Neutrophil (primary cell): ENCODE results near the gene HES4.

ENCODE experiments used
- H3K27ac ChIP-seq: fragments of 200-600 bp; sonication (generic); 2 replicates; pipeline ENCODE4 v1.5.1; 2016; ENCODE audit warnings: mild to moderate bottlenecking, moderate library complexity
- H3K27me3 ChIP-seq: fragments of 200-600 bp; sonication (generic); 2 replicates; pipeline ENCODE4 v1.6.0; 2016; ENCODE audit warnings: mild to moderate bottlenecking
- H3K36me3 ChIP-seq: fragments of 200-600 bp; sonication (generic); 2 replicates; pipeline ENCODE4 v1.5.1; 2017
- H3K4me1 ChIP-seq, 2 experiments: fragments of 200-600 bp in 1 of 2; sonication (generic) in 1 of 2; 1 replicate in 1 of 2; 2 replicates in 1 of 2; pipeline versions ENCODE4 v1.5.1 to v1.6.1; 2013 to 2016; ENCODE audit warnings: low read depth in 1 of 2, low read length in 1 of 2, mild to moderate bottlenecking in 1 of 2, moderate library complexity in 1 of 2; ENCODE audit not compliant: control insufficient read depth in 1 of 2, insufficient read depth in 1 of 2
- H3K4me3 ChIP-seq, 2 experiments: fragments of 200-600 bp in 1 of 2; sonication (generic) in 1 of 2; 1 replicate in 1 of 2; 2 replicates in 1 of 2; pipeline ENCODE4 v1.5.1; 2013 to 2016; ENCODE audit warnings: low read depth in 1 of 2, low read length in 1 of 2, mild to moderate bottlenecking in 1 of 2, moderate library complexity in 1 of 2
- H3K9me3 ChIP-seq: fragments of 200-600 bp; sonication (generic); 2 replicates; pipeline ENCODE4 v1.5.1; 2016
- TF ChIP-seq, protein P1 (sequence below): fragments of 200-600 bp; sonication (generic); IDR thresholded peaks from 2 replicates; pipeline ENCODE4 v1.5.1; 2016; ENCODE audit warnings: antibody characterized with exemption

The HES4 gene

GRCh38 chr1:965526-966134, 34.3 kb downstream of the HES4 start:
- Histone ChIP-seq H3K27me3 (peaks cover 83% of the 10 kb centered on the region), H3K4me1 (peaks cover 18 to 20% of the 10 kb centered on the region in 2 experiments), H3K9me3 (no peaks in the 10 kb centered on the region), H3K4me3 (peak overlapping the region in 1 of 2 experiments; percentile 67), H3K36me3 (no peaks in the 10 kb centered on the region), H3K27ac (no peak overlapping the region)
- TF ChIP-seq, protein P1, sequence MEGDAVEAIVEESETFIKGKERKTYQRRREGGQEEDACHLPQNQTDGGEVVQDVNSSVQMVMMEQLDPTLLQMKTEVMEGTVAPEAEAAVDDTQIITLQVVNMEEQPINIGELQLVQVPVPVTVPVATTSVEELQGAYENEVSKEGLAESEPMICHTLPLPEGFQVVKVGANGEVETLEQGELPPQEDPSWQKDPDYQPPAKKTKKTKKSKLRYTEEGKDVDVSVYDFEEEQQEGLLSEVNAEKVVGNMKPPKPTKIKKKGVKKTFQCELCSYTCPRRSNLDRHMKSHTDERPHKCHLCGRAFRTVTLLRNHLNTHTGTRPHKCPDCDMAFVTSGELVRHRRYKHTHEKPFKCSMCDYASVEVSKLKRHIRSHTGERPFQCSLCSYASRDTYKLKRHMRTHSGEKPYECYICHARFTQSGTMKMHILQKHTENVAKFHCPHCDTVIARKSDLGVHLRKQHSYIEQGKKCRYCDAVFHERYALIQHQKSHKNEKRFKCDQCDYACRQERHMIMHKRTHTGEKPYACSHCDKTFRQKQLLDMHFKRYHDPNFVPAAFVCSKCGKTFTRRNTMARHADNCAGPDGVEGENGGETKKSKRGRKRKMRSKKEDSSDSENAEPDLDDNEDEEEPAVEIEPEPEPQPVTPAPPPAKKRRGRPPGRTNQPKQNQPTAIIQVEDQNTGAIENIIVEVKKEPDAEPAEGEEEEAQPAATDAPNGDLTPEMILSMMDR = no peak

DNA sequence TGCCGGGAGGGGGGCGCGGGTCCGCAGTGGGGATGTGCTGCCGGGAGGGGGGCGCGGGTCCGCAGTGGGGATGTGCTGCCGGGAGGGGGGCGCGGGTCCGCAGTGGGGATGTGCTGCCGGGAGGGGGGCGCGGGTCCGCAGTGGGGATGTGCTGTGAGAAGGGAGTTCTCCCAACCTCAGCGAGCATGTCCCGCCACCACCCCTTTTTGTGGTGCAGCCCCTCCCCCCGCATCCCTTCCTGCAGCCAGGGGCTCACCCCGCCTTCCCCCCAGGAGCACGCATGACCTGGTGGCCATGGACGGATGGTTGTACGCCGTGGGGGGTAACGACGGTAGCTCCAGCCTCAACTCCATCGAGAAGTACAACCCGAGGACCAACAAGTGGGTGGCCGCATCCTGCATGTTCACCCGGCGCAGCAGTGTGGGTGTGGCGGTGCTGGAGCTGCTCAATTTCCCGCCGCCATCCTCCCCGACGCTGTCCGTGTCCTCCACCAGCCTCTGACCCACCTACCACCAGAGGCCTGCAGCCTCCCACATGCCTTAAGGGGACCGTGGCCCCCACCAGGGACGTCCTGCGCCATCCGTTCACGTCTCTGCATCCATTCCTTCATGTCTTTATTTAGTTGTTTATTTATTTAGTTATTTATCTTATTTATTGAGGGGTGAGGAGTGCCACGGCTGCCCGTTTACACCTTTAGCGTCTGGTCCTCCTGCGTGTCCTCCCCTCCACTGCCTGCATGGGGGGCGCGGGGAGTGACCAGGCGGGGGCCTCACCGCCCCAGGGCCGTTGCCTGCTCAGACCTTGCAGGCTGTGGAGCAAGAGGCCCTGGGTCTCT, 35.0 kb downstream of the HES4 start:
- TF ChIP-seq, protein P1 = no peak
- Histone ChIP-seq H3K27ac (no peak overlapping the region), H3K36me3 (no peaks in the 10 kb centered on the region), H3K4me3 (no peak overlapping the region), H3K9me3 (no peaks in the 10 kb centered on the region), H3K4me1 (peaks cover 22% of the 10 kb centered on the region in 2 experiments), H3K27me3 (peaks cover 82% of the 10 kb centered on the region)

DNA sequence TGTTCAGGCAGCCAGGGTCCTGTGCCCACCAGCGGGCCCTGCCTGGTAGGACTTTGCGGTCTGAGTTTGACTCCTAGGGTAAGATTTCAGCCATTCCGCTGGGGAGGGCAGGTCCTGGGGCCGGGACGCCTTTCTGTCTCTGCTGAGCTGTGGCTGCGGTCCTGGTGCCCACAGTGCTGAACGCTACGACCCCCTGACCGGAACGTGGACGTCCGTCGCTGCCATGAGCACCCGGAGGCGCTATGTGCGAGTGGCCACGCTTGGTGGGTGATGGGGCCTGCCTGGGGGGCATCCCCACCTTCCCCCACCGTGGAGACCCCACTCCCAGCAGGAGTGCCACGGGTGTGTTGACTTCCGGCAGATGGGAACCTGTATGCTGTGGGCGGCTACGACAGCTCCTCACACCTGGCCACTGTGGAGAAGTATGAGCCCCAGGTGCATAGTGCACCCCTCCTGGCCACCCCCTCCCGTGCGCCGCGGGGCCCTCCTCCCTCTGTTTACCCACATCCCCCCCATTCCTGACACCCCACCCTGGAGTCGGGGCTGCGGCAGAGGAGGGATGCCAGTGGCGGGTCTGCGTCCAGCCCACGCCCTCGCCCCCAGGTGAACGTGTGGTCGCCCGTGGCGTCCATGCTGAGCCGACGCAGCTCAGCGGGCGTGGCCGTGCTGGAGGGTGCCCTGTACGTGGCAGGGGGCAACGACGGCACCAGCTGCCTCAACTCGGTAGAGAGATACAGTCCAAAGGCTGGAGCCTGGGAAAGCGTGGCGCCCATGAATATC, 36.0 kb downstream of the HES4 start:
- H3K4me1 ChIP-seq = peaks cover 27 to 31% of the 10 kb centered on the region in 2 experiments
- H3K9me3 ChIP-seq = no peaks in the 10 kb centered on the region
- no peaks in the 10 kb centered on the region for H3K36me3 ChIP-seq
- TF ChIP-seq, protein P1 = no peak
- H3K27me3 ChIP-seq = peaks cover 79% of the 10 kb centered on the region
- no peak overlapping the region for H3K4me3 ChIP-seq
- H3K27ac ChIP-seq = no peak overlapping the region

DNA sequence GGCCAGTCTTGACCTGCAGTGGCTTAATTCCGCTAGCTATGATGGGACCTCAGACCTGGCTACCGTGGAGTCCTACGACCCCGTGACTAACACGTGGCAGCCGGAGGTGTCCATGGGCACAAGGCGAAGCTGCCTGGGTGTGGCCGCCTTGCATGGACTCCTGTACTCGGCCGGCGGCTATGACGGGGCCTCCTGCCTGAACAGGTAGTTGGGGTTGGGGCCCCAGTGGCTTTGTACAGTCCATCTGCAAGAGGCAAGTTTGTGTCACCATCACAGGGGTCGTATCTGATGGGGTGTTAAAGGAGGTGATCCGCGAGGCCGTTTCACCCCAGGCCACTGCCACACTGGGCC, 36.6 kb downstream of the HES4 start:
- H3K36me3 ChIP-seq = no peaks in the 10 kb centered on the region
- no peak overlapping the region for H3K27ac ChIP-seq
- H3K4me3 ChIP-seq = no peak overlapping the region
- H3K9me3 ChIP-seq = no peaks in the 10 kb centered on the region
- TF ChIP-seq, protein P1 = no peak
- peaks cover 73% of the 10 kb centered on the region for H3K27me3 ChIP-seq
- H3K4me1 ChIP-seq = peaks cover 34 to 37% of the 10 kb centered on the region in 2 experiments

DNA sequence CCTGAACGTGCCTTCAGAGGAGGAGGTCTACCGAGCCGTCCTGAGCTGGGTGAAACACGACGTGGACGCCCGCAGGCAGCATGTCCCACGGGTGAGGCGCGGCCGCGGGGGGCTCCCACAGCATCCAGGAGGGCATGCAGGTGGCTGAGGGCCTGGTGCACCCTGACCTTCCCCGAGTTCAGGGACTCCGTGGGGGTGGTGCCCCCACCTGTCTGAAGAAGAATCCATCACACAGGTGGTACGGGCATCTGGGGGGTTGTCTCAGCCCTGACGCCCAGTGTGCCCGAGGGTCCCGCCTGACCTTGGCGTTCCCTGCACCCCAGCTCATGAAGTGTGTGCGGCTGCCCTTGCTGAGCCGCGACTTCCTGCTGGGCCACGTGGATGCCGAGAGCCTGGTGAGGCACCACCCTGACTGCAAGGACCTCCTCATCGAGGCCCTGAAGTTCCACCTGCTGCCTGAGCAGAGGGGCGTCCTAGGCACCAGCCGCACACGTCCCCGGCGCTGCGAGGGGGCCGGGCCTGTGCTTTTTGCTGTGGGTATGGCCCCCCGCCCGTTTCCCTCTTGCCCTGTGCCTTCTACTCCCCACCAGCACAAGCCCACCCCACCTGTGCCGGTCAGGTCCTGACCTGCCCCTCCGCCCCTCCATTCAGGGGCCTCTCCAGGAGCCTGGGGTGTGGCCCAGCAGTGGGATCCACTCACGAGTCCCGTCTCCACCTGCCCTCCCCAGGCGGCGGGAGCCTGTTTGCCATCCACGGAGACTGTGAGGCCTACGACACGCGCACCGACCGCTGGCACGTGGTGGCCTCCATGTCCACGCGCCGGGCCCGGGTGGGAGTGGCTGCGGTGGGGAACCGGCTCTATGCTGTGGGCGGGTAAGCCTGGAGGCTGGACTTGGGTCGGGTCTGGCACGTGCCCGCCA, 37.3 kb downstream of the HES4 start:
- Histone ChIP-seq H3K4me1 (peaks cover 38% of the 10 kb centered on the region in 2 experiments), H3K27ac (no peak overlapping the region), H3K4me3 (no peak overlapping the region), H3K27me3 (peaks cover 67% of the 10 kb centered on the region), H3K9me3 (no peaks in the 10 kb centered on the region), H3K36me3 (no peaks in the 10 kb centered on the region)
- TF ChIP-seq, protein P1 = no peak
